HG03439 (cell line): ENCODE measurements around the gene DDAH2.
"Not testable (repeated sequence)": the region's sequence is repeated elsewhere in the genome, so short reads cannot be mapped to it uniquely, and the experiment has no call there.

Source experiments
- ATAC-seq: cut with Tn5 transposase; IDR thresholded peaks from one replicate; pipeline ENCODE4 v1.9.1; 2021; ENCODE audit warnings: mild to moderate bottlenecking, moderate library complexity; ENCODE audit not compliant: unreplicated experiment

DDAH2 gene

GRCh38 chr6:31715022-31715958, 13.8 kb downstream of the DDAH2 start, which contains the start of gene LY6G6D:
LY6G6D (plus strand) TSS chr6:31715348; CDS start chr6:31715356, 8 bp downstream.
- no peak for ATAC-seq

GRCh38 chr6:31713991-31714684, 15.0 kb downstream of the DDAH2 start:
- no peak for ATAC-seq

- ATAC-seq = no peak
These were observed 15.6 kb downstream of the DDAH2 start for GRCh38 chr6:31713465-31713864.

GRCh38 chr6:31712296-31712695, 16.8 kb downstream of the DDAH2 start:
- no peak for ATAC-seq

- no peak for ATAC-seq
These were observed 17.9 kb downstream of the DDAH2 start for GRCh38 chr6:31711233-31711632.

- ATAC-seq = no peak
These were observed 18.4 kb downstream of the DDAH2 start for GRCh38 chr6:31710523-31711219.

GRCh38 chr6:31709157-31709556, 19.9 kb downstream of the DDAH2 start:
- ATAC-seq = not testable (repeated sequence)

- ATAC-seq = no peak
These were observed 20.9 kb downstream of the DDAH2 start for GRCh38 chr6:31708224-31708623.

GRCh38 chr6:31707701-31708100, 21.4 kb downstream of the DDAH2 start:
- no peak for ATAC-seq

GRCh38 chr6:31706599-31706998, 22.5 kb downstream of the DDAH2 start, which contains the start of gene LY6G6F:
LY6G6F (plus strand) TSS chr6:31706866; CDS start chr6:31706907, 41 bp downstream.
- ATAC-seq = no peak

- ATAC-seq = no peak
These were observed 23.2 kb downstream of the DDAH2 start for GRCh38 chr6:31705931-31706330.

- ATAC-seq = peak; percentile 79
These were observed 26.0 kb downstream of the DDAH2 start, which contains the start of gene ABHD16A for GRCh38 chr6:31702819-31703716. ABHD16A (minus strand) TSS chr6:31703324; CDS start chr6:31703281, 43 bp downstream.

- no peak for ATAC-seq
These were observed 26.7 kb downstream of the DDAH2 start for GRCh38 chr6:31702405-31702818.

GRCh38 chr6:31701666-31702404, 27.3 kb downstream of the DDAH2 start:
- ATAC-seq = no peak

- no peak for ATAC-seq
These were observed 28.2 kb downstream of the DDAH2 start for GRCh38 chr6:31700740-31701401.

- no peak for ATAC-seq
These were observed 31.5 kb downstream of the DDAH2 start for GRCh38 chr6:31697555-31697954.

GRCh38 chr6:31693535-31693934, 35.6 kb downstream of the DDAH2 start:
- no peak for ATAC-seq

- no peak for ATAC-seq
These were observed 36.2 kb downstream of the DDAH2 start for GRCh38 chr6:31692886-31693285.

GRCh38 chr6:31692353-31692752, 36.7 kb downstream of the DDAH2 start:
- ATAC-seq = no peak
